HUDEP-2 (cell line): ENCODE data around the gene FAM174A.
"Not testable (repeated sequence)": the region's sequence is repeated elsewhere in the genome, so short reads cannot be mapped to it uniquely, and the experiment has no call there.

Experiments
- DNase-seq, 76 experiments: peaks; one replicate each; lab custom pipeline; 2025; ENCODE audit not compliant: unreplicated experiment in 76 of 76; lab: John Stamatoyannopoulos, UW

The FAM174A gene

GRCh38 chr5:100574716-100575115 is 39.5 kb downstream of the FAM174A start:
- DNase-seq, result no peak

GRCh38 chr5:100575815-100576214 is 40.6 kb downstream of the FAM174A start:
- no peak for DNase-seq

DNA sequence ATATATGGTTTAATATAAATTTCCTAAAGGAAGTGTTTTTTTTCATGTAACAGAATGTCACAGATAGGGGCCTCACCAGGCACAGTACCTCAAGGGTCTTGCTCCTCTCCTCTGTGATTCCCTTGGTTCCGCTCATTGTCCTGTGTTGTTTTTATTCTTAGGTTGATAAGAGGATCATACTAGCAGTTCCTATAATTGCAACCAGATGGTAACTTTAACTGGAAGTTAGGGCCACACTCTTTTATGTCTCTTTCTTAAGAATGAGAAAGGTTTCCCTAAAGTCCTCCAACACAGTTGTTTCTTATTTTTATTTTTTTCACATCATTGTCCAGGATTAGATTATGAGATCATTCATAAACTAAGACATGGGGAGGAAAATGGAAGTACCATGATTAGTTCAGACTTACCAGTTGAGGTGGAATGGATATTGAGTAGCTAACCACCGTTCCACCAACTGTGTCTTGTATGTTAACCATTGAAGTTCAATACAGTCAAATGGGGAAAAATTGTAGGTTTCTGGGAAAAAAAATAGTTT is 41.1 kb downstream of the FAM174A start:
- no peak for DNase-seq

DNA sequence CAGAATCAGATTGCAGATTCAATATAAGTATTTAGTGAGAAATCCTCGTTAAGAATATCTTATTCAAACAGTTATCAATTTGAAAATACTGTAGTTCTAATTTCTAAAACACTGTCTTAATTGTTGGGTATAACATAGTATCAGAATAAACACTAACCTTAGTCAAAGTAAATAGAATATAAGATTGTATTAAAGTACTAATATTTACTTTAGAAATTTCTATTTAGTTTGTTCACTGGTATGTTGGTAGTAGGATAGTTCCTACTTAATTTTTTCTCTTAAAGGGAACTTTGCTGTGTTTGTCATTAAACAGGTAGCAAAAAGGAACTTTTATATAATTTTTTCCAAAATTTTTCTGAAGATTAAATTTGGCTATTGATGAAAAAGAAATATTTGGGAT is 42.3 kb downstream of the FAM174A start:
- no peak for DNase-seq

DNA sequence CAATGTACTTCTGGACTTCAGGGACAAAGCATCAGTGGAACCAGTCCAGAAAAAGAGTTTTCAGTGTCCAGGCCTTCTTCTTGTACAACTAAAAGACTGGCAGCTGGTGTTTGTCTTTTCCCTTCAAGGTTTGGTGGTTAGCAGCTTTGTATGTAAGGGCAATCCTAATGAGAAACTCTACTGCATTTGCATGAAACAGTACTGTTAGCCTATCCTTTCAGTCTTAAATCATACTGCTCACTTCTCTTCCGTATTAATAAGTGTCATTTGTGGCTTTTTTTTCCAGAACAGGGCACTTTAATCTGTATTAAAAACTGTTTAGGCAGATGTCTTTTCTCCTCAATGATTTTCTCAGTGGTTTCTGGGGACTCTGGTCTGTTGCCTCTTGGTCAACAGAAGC is 48.9 kb downstream of the FAM174A start:
- DNase-seq, result no peak

DNA sequence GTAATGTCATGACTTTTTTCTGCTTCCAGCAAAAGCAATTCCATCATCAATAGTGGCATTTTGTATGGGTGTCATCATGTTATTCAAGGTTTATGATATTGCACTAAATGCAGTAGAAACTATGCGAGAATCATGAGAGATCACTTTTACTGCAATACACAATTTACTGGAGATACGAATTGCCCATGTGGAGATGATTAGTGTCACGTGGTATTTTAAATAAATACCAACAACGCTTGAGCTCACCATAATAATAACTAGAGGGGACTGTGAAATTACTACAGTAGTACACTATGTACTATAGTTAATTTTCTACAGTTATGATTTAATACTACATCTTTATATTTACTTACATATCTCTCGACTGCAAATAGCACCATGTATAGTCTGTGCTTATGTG is 49.7 kb downstream of the FAM174A start:
- DNase-seq, result no peak

- no peak for DNase-seq
These were observed 55.7 kb downstream of the FAM174A start for GRCh38 chr5:100590867-100591266.

DNA sequence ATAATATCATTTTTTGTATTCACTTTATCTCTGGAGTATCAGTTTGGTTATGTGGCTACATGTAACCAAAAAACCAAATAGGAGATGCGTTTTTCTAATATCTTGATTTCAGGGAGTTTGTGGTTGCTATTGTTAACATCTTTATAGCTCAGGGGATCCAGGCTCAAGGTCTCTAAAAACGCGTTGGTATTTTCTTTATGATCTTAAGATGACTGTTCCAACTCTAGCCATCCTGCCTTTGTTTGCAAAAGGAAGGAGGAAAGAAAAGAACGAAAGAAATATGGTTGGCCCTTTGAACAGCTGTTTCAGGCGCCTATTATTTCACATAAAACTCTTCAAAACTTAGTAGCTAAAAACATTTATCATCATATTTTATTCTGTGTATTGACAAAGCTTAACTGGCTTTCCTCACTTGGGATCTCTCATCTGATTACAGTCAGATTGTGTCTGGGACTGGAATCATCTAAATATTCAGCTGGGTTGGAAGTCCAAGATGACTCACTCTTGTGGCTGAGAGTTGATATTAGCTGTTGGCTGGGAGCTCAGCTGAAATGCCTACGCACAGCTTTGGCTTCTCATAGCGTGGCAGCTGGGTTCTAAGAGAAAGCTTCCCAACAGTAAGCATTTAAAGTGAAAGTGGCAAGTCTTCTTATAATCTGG is 60.1 kb downstream of the FAM174A start:
- no peak for DNase-seq

- DNase-seq, result no peak
These were observed 60.6 kb downstream of the FAM174A start for GRCh38 chr5:100595812-100596173.

DNA sequence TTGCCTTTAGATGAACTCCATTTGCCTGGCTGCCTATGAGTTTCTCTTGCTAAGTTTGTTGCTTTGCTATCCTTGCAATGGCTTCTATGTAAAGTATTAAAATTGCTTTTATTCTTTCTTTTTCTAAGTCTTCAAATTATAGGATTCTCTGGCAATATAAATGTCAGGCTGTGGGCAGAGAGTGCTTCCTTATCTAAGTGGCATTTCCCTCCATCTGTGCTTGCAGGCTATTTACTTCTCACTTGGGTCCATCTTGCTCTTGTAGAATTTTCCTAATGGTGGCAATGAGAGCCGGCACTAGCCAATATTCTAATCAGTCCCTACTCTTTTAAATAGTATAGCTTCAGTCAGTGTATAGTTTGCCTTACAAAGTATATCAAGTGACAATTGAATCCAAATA is 63.3 kb downstream of the FAM174A start:
- no peak for DNase-seq

DNA sequence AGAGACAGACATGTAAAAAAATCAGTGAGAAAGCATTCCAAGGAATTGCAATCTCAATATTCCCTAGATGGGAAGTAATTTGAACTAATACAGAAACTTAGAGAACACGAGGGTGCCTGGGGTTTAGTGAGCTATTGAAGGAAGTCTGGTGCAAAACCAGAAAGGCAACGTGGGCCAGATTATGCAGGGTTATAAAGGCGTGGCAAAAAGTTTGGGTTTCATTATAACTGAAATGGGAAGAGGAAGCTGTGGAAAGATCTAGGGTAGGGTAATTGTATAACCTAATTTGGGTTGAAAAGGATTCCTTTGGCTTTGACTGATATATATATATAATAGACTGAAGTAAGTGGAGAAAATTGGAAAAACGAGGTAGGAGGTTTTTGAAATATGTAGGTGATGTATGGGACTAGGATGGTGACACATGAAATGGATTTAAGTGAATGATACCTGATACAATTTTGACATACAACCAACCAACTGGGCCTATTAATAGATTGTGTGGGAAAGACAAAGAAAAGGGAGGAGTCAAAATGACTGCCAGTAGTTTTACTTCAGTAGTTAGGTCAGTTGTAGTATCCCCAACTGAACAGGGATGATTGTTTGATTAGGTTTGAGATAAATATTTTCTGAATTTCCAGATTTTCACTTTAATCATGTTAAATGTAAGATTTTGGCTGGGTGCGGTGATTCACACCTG is 65.3 kb downstream of the FAM174A start:
- DNase-seq, result no peak

DNA sequence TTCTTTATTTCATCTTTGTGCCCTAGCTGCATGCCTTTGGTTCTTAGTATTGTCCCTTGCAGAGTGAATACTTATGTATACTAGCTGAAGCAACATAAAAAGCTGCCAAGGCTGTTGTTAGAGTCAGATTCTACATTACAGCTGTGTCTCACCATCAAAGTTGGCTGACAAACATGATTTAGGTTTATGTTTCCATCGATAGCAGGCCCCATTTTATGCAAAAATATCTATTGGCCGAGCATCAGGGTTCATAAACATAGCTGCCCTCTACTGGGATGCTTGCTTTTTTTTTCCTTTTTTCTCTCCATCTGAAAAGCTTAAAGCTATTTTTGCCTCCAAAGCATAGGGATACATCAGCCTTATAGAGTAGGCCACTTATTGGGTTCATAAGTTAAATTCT is 68.0 kb downstream of the FAM174A start:
- no peak for DNase-seq

GRCh38 chr5:100604021-100604420 is 68.8 kb downstream of the FAM174A start:
- DNase-seq, result not testable (repeated sequence)

DNA sequence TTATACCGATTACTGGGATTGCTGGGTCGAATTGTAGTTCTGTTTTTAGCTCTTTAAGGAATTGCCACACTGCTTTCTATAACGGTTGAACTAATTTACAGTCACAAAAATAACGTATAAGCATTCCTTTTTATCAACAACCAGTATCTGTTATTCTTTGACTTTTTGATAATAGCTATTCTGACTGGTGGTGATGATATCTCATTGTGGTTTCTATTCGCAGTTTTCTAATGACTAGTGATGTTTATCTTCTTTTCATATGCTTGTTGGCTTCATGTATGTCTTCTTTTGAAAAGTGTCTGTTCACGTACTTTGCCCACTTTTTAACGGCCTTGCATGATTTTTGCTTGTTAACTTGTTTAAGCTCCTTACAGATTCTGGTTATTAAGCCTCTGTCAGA is 74.4 kb downstream of the FAM174A start:
- no peak for DNase-seq

DNA sequence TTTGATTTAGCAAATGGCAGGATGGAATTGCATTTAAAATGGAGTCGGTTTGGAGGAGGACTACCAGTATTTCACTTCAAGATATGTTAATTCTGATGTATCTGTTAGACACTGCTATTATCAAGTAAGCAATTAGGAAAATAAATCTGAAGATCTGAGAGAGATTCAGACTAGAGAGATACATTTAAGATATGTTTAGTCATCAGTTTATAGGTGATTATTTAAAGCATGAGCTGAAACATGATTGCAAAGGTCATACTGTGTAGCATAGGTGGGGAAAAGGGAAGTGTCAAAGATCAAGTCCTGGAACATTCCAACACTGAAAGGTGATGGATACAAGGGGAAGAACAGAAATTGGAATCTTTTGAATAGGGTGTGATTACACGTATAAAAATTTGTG is 79.1 kb downstream of the FAM174A start:
- DNase-seq, result no peak

DNA sequence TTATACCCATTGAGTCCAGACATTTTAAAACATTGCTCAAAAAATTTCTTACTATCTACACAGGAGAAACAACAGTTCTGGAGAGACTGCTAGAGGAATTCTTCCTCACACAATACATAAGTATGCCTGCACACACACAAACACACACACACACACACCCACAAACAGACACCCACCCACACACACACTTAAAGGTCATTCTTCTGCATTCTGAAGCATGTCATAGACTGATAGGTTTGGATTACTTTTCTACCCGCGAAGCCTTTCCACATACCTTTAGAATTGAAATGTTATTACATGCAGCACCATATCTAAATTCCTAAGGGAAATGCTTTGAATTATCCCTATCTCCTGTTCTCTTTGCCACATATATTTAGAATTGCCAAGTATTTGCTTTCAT is 80.2 kb downstream of the FAM174A start:
- no peak for DNase-seq

- DNase-seq, result no peak
These were observed 81.1 kb downstream of the FAM174A start for GRCh38 chr5:100616291-100616690.

DNA sequence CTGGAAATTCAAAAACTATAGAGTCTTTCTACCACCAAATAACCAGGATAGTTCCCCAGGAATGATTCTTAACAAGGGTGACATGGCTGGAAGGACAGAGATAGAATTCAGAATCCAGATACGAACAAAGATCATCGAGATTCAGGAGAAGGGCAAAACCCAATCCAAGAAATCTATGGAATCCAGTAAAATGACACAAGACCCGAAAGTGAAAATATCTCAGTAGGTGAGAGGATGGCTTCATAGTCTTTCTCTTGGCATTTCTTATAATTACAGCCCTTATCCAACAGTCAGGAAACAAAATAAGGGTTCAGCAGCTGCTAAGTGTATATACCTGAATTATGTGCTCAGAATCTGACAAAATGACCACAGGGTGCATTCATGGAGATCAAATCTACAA is 81.8 kb downstream of the FAM174A start:
- no peak for DNase-seq

DNA sequence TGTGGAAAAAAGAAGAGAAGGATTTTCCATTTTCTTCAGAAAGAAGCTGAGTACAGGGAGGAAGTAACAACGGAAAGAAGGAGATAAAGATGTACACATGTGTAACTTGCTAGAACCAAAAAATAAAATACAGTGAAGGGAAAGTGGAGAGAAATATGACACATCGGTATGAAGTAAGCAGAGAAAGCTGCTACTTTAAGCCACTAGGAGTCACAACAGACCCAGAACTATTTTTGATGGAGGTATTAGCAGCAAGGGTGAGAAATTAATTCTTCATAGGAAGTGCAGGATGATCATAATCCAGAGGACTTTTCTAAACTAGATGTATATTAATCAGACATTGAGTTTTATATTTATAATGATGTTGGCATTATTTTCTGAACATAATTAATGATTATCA is 88.5 kb downstream of the FAM174A start:
- DNase-seq, result peak in 5 of 76 experiments; percentile 2 to 39 (median 6)

GRCh38 chr5:100634937-100635534 is 99.9 kb downstream of the FAM174A start:
- DNase-seq, result no peak
